Activated CD4-positive, alpha-beta T cell treated with anti-CD3 and anti-CD28 coated beads, Interleukin-2, amount 50 U/mL, for 24 hours (primary cell): ENCODE measurements around the gene CTSZ.
"Not testable (repeated sequence)": the region's sequence is repeated elsewhere in the genome, so short reads cannot be mapped to it uniquely, and the experiment has no call there.

ENCODE experiments used
- DNase-seq, 2 donors: peaks; one replicate each; pipeline ENCODE4 v3.0.0-alpha.2; 2020; ENCODE audit warnings: low read depth in 1 of 2, low spot score in 1 of 2

CTSZ gene

GRCh38 chr20:59014680-59015389 is 7.8 kb upstream of the CTSZ start:
- no peak for DNase-seq

GRCh38 chr20:59013959-59014608 is 7.0 kb upstream of the CTSZ start:
- no peak for DNase-seq

- DNase-seq = no peak
These were observed 6.2 kb upstream of the CTSZ start for GRCh38 chr20:59013031-59013951.

- not testable (repeated sequence) for DNase-seq
These were observed 4.8 kb upstream of the CTSZ start for GRCh38 chr20:59011874-59012157.

- DNase-seq = no peak
These were observed 4.2 kb upstream of the CTSZ start for GRCh38 chr20:59010995-59011873.

GRCh38 chr20:59010321-59010994 is 3.4 kb upstream of the CTSZ start:
- DNase-seq = no peak

GRCh38 chr20:59008715-59009336 is 1.8 kb upstream of the CTSZ start:
- no peak for DNase-seq

GRCh38 chr20:59007665-59008511 is 834 bp upstream of the CTSZ start:
- no peak for DNase-seq

- DNase-seq = no peak
These were observed 739 bp downstream of the CTSZ start for GRCh38 chr20:59006167-59006863.

GRCh38 chr20:59005523-59006166 is 1.4 kb downstream of the CTSZ start:
- DNase-seq = no peak

GRCh38 chr20:59004763-59005522 is 2.1 kb downstream of the CTSZ start:
- no peak for DNase-seq

GRCh38 chr20:59004493-59004762 is 2.6 kb downstream of the CTSZ start:
- DNase-seq = no peak

GRCh38 chr20:59003836-59004492 is 3.1 kb downstream of the CTSZ start:
- DNase-seq = no peak

- no peak for DNase-seq
These were observed 4.1 kb downstream of the CTSZ start for GRCh38 chr20:59002874-59003399.

- DNase-seq = no peak
These were observed 4.7 kb downstream of the CTSZ start for GRCh38 chr20:59002388-59002787.

GRCh38 chr20:59001449-59002171 is 5.4 kb downstream of the CTSZ start:
- DNase-seq = no peak
